ENCODE measurements around the gene THUMPD3.

The THUMPD3 gene

DNA sequence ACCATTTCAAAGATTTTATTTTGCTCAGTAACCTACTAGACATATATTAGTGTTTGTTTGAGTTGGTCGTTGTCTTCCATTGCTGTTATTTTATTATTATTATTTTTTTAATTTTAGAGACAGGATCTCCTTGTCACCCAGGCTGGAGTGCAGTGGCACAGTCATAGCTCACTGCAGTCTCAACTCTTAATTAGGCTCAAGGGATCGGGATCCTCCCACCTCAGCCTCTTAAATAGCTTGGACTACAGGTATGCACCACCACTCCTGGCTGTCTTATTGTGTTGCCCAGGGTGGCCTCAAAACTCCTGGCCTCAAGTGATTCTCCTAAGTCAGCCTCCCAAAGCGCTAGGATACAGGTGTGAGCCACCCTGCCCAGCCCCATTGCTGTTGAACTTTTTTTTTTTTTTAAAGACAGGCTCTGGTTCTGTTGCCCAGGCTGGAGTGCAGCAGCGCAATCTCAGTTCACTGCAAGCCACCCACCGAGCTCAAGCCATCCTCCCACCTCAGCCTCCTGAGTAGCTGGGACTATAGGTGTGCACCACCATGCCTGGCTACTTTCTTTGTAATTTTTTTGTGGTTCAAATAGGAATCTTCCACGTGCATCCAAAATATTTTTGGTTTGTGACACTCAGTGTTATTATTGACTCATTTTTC, 52.8 kb downstream of the THUMPD3 start:
- in situ Hi-C loops (cut with MboI; ENCODE audit: low sequenced_read_pairs), result no loop called here

DNA sequence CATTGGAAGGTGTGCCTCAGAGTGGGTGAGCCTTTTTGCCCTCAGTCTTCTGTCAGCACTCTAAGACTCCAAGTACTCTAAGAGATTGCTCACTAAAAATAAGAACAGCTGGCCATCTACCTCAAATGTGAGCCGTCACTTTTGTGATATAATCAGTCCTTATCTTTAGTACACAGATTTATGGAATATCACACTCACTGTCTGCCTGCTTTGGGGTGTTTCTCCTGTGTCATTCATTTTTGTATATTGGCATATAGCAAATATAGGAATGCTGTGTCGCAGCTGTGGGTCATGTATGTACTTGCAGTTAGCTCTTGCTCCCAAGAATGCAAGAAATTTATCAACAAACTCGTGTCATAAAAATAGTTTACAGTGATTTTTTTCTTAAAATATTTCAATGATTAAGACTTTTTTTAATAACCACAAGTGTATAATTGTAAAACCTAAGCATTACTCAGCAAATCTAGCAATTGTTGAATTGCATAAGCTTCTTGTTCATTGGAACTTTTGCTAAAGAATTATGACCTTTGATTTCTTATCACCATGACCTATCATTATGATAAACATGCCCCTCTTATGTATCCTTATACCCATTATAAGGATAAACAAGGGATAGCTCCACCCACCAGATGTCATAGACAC, 53.4 kb downstream of the THUMPD3 start:
- in situ Hi-C loops (cut with MboI; ENCODE audit: low sequenced_read_pairs), result no loop called here

DNA sequence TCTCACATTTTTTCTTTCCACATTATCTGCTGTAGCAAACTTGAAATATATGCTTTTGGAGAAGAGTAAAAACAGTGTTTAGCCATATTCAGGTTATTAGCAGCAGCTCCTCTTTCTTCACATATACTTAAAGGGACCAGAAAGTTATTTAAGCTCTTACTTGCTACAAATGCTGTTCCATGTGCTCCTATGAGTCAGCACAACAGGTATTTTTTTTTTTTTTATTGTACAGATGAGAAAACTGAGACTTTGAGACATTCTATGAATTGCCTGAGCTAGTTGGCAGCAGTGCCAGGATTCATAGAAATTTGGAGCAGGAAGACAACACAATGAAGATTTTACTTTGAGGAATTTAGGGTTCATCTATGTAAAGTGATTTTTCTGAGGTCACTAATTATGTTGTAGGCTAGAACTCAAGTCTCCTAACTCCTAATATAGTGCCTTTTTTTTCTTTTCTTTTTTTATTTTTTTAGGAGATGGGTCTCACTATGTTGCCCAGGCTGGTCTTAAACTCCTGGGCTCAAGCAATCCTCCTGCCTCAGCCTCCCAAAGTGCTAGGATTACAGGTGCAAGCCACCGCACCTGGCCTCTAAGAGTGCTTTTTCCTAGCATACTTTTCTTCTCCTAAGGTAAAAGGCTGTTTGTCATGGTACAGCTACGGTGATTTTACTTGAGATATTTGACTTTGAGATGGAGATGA, 58.1 kb downstream of the THUMPD3 start:
- in situ Hi-C loops (cut with MboI; ENCODE audit: low sequenced_read_pairs), result no loop called here

DNA sequence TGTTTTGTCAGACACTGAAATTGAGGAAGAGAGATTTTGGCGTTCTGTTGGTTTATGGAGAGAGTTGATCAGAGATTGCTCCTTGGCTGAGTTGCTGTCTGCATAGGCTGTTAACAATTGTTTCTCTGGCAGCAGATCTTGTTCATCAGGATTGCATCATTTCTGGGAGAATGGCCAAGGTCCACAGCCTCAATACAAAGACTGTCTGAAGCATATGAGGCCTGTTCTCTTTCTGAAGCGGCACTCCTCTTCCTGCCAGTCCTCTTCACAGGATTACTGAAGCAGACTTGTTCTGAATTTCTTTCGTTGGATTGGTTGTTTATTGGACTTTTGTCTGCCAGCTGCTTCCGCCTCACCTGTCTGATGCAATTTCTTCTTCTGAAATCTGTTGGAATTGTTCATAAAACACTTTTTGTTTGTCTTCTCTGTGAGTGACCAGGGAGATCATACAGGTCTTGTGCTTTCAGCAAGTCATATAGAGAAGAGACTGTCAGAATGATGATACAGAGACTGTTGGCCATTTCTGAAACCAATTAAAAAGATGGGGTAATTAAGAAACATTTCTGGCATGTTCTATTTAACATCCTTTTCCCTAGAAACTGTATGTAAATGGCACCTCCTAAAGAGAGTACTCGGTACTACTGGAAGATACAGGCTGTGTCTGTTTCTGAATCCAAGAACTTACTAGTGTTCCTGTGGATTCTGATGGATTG, 60.0 kb downstream of the THUMPD3 start:
- in situ Hi-C loops (cut with MboI; ENCODE audit: low sequenced_read_pairs), result no loop called here

DNA sequence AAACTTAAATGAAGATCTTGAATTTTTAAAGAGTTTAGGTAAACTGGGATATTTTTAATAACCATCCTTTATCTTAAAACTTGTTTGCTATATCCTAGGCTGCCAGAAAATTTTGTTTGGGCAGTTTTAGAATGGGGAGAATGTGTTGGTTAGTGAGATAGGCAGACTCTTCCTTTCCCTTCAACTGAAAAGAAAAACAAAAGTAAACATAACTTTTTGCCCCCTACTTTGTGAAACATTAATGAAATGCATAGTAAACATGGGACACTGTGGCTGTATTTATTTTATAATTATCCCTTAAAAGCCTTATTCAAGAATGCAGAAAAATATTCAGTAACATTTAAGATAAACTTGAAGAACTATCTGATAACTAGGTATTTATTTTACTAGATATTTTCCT, 65.6 kb downstream of the THUMPD3 start:
- in situ Hi-C loops (cut with MboI; ENCODE audit: low sequenced_read_pairs), result no loop called here

DNA sequence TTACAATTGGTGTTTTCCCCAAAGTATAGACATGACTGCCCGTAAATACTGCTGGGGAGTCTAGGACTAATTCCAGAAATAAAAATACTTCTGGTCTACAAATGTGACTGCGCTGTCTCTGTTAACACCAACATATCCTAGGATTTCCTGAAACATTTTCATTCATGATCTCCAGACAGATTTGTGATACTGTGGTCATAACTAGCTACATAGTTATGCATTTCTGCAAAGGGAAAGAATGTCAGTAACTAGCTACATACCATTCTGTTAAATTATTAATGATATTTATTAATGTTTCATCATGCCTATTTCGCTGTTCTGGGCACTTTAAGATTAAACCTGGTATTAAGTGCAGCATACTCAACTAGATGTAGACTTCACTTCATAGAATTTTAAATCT, 67.9 kb downstream of the THUMPD3 start:
- in situ Hi-C loops (cut with MboI; ENCODE audit: low sequenced_read_pairs), result no loop called here

DNA sequence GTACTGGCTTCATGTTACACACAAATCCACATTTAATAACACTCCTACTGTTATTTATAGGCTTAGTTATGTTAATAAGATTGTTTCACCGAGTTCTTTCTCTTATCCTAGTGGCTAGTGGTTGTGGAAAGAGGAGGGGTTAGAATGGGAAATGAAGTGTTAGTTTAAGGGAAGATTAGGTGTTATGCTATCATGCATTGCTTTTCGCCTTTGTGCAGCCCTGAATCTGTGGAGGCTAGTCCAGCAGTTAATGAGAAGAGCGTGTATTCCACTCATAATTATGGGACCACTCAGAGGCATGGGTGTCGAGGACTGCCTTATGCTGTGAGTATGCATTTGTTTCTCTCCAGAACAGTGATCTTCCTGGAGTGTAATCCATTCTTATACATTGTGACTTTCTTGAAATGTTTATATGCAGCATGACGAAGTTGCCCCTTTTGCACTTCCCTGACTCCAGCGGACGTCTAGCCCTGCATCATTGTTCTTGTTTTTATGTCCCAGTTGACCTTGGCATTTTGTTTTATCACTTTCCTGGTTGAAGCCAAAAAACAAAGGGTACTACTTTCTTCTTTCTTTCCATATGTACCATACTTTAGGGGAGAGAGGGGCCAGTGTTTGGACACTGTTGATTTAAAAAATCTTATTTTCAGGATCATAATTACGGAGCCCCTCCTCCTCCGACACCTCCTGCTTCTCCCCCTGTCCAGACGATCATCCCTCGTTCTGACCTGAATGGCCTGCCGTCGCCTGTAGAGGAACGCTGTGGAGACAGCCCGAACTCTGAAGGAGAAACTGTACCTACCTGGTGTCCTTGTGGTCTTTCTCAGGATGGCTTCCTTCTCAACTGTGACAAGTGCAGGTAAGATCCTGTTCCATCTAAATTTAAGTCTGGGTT, 71.0 kb downstream of the THUMPD3 start:
- in situ Hi-C loops (cut with MboI; ENCODE audit: low sequenced_read_pairs), result no loop called here

DNA sequence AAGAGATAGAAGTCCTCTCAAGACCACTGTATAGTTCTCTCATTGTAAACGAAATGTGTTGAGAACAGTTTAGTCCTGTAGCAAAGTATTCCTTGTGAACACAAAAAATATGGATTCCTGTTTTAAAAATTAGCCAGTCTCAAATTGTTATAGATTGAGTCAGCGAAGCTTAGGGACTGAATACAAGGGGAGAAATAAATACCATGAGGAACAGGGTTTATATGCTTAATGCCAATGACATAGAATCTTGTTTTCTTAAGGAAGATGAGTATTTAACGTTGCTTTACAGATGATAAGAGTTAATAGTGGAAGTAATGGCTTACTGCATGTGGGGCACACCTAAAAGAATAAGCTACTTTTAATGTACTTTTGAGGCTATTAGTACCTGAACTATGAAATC, 72.5 kb downstream of the THUMPD3 start:
- in situ Hi-C loops (cut with MboI; ENCODE audit: low sequenced_read_pairs), result no loop called here

Data from hTERT RPE-1 (cell line).